PC-3 (cell line): ENCODE data around the gene ZNF407.

Experiments
- CTCF ChIP-seq: fragments of 300-600 bp; sonication (generic); conservative IDR thresholded peaks from 2 replicates; pipeline ENCODE4 v1.5.1; 2017; ENCODE audit warnings: antibody characterized with exemption, low read depth, mild to moderate bottlenecking, low read length
- EZH2 ChIP-seq: fragments of 300-600 bp; sonication (generic); IDR thresholded peaks from one replicate; pipeline ENCODE4 v1.6.1; 2017; ENCODE audit warnings: antibody characterized with exemption, mild to moderate bottlenecking, low read length; ENCODE audit not compliant: unreplicated experiment
- EZH2phosphoT487 ChIP-seq: fragments of 300-600 bp; sonication (generic); IDR thresholded peaks from 2 replicates; pipeline ENCODE4 v1.6.1; 2018; ENCODE audit warnings: mild to moderate bottlenecking, antibody characterized with exemption, low read length, borderline replicate concordance

- TF ChIP-seq CTCF (no peak), EZH2phosphoT487 (no peak), EZH2 (no peak)
These were observed 124.6 kb downstream of the ZNF407 start for GRCh38 chr18:74722237-74722636.
